ENCODE data around the gene ASPSCR1.

The ASPSCR1 gene

DNA sequence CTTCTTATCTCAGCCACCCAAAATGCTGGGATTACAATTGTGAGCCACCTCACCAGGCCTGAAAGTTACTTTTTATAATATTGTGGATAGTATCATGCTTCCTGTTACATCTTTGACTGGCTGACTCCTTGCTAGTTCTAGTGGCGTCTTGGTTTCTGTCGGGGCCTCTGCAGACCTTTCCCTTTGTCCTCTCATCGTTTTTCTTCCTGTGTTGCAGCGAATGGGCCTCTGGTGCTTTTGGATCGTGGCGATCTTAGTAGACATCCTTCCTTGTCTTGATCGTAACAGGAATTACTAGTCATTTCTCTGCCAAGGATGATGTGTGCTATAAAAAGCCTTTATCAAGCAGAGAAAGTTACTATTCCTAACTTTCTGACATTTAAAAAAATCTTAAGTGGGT, 20.8 kb downstream of the ASPSCR1 start:
- no peak overlapping the region for H3K4me3 ChIP-seq (ENCODE audit: low read length)
- H3K4me1 ChIP-seq (ENCODE audit: control insufficient read depth, insufficient read depth, low read length) = peaks cover under 1% of the 10 kb centered on the region
- no peak overlapping the region for H3K27ac ChIP-seq (ENCODE audit: low read depth, low read length)
- no peaks in the 10 kb centered on the region for H3K36me3 ChIP-seq (ENCODE audit: control insufficient read depth, insufficient read depth, low read length)
- H3K27me3 ChIP-seq (ENCODE audit: control insufficient read depth, insufficient read depth, low read length) = no peaks in the 10 kb centered on the region
- no peak overlapping the region for H3K9ac ChIP-seq (ENCODE audit: low read length)

DNA sequence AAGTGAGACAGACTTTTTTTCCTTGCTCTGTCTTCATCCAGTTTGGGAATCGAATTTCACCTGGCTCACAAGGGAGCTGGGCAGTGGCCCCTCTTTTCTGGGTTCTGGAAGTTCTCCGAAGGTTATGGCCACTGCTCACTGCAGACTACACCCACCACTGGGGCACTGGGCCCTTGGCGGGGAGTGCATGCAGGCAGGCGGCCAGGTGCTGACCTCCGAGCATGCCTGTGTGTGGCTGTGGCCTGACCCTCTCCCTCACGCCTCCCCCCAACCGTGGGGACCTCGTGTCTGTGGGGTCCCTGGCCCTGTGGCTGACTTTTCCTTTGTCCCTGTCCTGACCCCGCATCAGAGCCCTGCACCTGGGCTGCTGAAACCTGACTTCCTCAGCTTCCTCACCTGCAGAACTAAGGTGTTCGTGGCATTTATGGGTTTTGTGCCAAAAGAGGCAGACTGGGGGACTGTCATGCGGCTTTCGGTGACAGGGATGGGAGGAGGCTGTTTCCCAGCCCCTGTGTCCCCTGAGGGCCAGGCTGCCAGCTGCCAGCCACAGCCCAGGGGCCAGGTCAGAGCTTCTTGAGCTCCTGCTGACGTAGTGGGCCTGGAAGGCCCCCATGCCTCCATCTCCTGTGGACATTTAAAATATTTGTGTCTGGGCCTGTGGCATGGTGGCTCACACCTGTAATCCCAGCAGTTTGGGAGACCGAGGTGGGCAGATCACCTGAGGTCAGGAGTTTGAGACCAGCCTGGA, 21.4 kb downstream of the ASPSCR1 start:
- no peak overlapping the region for H3K4me3 ChIP-seq (ENCODE audit: low read length)
- no peaks in the 10 kb centered on the region for H3K36me3 ChIP-seq (ENCODE audit: control insufficient read depth, insufficient read depth, low read length)
- H3K27me3 ChIP-seq (ENCODE audit: control insufficient read depth, insufficient read depth, low read length) = no peaks in the 10 kb centered on the region
- H3K9ac ChIP-seq (ENCODE audit: low read length) = no peak overlapping the region
- H3K27ac ChIP-seq (ENCODE audit: low read depth, low read length) = no peak overlapping the region
- peaks cover 5% of the 10 kb centered on the region for H3K4me1 ChIP-seq (ENCODE audit: control insufficient read depth, insufficient read depth, low read length)

DNA sequence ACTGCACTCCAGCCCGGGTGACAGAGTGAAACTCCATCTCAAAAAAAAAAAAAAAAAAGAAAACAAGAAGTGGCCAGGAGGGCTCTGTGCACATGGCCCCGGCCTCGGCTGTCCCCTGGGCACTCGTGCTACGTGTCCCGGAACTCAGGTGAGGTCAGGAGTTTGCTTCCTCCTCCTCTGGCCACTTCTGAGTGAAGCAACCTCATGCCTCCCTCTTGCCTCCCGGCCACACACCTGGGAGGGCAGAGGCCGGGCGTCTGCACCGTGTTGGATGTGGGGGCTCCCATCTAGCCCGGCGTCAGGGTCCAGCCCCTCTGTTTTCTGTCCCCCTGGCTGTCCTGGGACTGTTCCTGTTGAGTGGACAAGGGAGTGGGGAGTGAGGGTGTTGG, 22.2 kb downstream of the ASPSCR1 start:
- no peaks in the 10 kb centered on the region for H3K27me3 ChIP-seq (ENCODE audit: control insufficient read depth, insufficient read depth, low read length)
- H3K4me1 ChIP-seq (ENCODE audit: control insufficient read depth, insufficient read depth, low read length) = peaks cover 10% of the 10 kb centered on the region
- H3K4me3 ChIP-seq (ENCODE audit: low read length) = no peak overlapping the region
- H3K36me3 ChIP-seq (ENCODE audit: control insufficient read depth, insufficient read depth, low read length) = no peaks in the 10 kb centered on the region
- H3K27ac ChIP-seq (ENCODE audit: low read depth, low read length) = no peak overlapping the region
- no peak overlapping the region for H3K9ac ChIP-seq (ENCODE audit: low read length)

DNA sequence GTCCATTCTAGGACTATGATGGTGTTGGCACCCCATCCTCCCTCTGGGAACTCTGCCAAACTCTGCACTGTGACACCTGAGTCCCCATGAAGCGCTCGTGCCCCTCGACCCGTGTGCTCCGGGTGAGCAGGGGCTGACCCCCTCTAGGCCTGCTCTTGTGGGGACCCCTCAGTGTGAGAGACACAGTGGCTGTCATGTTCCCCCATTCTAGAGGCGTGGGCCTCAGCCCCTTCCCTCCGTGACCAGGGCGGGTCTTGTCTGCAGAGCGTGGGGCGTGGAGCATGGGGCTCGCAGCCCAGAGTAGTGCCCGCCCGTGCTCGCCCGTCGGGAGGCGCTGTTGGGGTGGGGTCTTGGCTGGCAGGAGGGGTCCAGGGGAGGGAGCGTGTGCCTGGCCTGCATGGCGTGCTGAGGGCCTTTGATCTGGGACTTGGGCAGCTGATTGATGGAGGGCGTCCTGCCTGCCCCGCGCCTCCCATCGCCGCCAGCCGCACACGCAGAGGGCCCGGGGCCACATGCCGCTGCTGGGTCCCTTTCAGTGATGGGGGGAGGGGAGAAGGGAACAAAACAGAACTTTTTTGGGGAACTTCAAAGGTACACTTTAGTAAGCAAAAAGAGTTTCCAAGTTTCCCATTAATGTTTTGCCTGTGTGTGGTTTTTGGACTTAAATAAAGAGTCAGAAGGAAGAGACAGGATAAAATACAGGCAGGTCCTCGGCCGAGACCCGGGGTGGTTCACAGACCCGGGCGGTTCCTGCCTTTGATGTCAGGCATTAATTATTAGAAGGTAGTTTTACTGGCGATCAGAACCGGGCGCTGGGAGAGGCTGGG, 22.8 kb downstream of the ASPSCR1 start:
- H3K4me3 ChIP-seq (ENCODE audit: low read length) = no peak overlapping the region
- H3K9ac ChIP-seq (ENCODE audit: low read length) = no peak overlapping the region
- H3K27ac ChIP-seq (ENCODE audit: low read depth, low read length) = no peak overlapping the region
- peaks cover 10% of the 10 kb centered on the region for H3K4me1 ChIP-seq (ENCODE audit: control insufficient read depth, insufficient read depth, low read length)
- no peaks in the 10 kb centered on the region for H3K27me3 ChIP-seq (ENCODE audit: control insufficient read depth, insufficient read depth, low read length)
- no peaks in the 10 kb centered on the region for H3K36me3 ChIP-seq (ENCODE audit: control insufficient read depth, insufficient read depth, low read length)

DNA sequence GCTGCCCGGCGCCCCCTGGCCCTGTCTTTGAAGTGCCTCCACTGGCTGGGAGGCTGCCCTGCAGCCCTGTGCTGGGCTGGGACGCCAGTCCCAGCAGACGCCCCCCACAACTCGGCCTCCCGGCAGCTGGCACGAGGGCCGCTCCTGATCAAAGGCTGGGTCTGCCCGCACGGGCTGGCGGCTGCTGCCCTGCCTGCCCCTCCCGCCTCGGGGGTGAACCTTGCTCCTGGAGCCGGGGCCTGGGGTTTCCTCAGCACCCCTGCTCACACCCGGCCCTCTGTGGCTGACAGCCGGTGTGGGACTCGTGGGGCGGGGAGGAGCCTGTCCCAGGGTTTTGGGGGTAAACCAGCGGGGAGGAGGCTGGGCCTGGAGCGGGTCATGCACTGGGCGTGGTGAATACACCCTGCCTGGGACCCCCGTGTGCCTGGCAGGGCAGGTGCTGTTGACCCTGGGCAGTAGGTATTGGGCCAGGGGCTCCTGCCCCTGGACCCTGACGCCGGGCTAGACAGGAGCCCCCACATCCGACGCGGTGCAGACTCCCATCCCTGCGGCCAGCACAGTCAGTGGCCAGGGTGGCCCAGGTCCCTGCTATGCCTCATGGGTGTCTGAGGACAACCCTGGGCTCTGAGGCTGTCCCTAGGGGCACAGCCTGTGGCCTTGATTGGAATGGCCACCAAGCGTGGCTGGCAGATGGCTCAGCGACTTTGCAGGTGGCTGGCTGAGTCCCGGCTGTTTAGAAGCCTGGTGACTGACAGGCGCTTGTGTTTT, 23.6 kb downstream of the ASPSCR1 start:
- no peak overlapping the region for H3K4me3 ChIP-seq (ENCODE audit: low read length)
- no peak overlapping the region for H3K27ac ChIP-seq (ENCODE audit: low read depth, low read length)
- H3K9ac ChIP-seq (ENCODE audit: low read length) = no peak overlapping the region

DNA sequence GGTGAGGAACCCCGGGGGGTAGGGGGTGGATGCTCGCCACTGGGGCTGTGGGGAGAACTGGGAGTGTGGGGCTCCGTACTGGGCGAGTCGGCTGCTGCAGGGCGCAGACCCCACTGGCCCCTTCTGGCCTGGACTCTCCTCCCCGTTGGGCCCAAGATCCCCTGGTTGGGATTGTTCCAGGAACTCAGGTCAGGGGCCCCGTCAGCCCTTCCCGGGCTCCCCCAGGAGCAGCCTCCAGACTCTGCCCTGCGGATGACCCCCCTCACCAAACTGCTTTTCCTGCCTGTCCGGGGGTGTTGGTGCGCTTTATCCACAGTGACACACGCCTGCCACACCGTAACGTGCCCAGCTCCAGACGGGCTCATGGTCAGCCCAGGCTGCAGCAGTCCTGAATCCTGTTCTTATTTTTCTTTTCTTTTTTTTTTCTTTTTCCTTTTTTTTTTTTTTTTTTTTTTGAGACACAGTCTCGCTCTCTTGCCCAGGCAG, 24.2 kb downstream of the ASPSCR1 start:
- Histone ChIP-seq H3K27me3 (ENCODE audit: control insufficient read depth, insufficient read depth, low read length) (no peaks in the 10 kb centered on the region), H3K36me3 (ENCODE audit: control insufficient read depth, insufficient read depth, low read length) (no peaks in the 10 kb centered on the region), H3K4me1 (ENCODE audit: control insufficient read depth, insufficient read depth, low read length) (peaks cover 16% of the 10 kb centered on the region), H3K27ac (ENCODE audit: low read depth, low read length) (no peak overlapping the region), H3K4me3 (ENCODE audit: low read length) (no peak overlapping the region), H3K9ac (ENCODE audit: low read length) (no peak overlapping the region)

More for the DNA sequence above, 23.6 kb downstream of the ASPSCR1 start:
- Histone ChIP-seq H3K4me1 (ENCODE audit: control insufficient read depth, insufficient read depth, low read length) (peaks cover 11% of the 10 kb centered on the region), H3K27me3 (ENCODE audit: control insufficient read depth, insufficient read depth, low read length) (no peaks in the 10 kb centered on the region), H3K36me3 (ENCODE audit: control insufficient read depth, insufficient read depth, low read length) (no peaks in the 10 kb centered on the region)

DNA sequence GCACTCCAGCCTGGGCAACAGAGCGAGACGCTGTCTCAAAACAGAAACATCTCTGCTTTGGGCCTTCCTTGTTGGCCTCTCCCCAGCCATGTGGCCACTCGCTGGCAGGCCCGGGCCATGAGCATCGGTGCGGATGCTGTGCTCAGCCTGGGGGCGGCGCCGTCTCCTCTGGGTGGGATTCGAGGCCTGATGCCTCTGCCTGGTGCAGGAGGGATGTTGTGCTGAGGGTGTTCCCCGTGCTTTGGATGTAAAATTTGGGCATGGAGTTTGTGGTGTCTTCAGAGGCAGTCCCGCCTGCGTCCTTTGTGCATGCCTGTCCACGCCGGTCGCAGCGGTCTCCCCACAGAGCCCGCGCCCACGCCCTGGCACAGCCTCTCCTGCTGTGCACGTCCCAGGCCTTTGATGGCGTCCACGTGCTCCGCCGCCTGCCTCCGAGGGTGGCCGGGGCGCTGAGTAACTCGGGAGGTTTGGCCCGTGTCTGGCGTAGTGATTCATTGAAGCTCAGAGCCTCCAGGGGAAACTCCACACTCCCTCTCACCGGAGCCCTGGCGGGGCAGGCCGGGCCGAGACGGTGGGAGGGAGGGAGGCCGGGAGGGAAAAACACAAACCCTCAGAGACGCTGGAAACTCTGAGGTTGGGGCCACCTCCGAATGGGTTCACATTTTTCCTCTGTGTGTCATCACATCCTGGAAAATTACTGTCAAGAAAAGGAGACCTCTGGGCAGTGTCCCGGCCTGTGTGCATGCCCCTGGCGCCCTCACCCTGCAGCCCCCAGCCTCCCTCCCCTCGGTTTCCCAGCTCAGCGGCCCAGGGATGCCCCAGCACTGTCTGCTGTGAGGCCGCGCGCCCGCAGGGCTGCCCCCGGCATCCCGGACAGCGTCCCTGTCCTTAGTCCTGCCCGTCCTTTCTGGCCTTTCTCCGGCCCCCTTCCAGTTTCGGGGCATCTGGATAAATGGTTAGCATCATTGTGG, 26.3 kb downstream of the ASPSCR1 start:
- Histone ChIP-seq H3K4me3 (ENCODE audit: low read length) (no peak overlapping the region), H3K27ac (ENCODE audit: low read depth, low read length) (peak overlapping the region; percentile 34), H3K27me3 (ENCODE audit: control insufficient read depth, insufficient read depth, low read length) (no peaks in the 10 kb centered on the region), H3K4me1 (ENCODE audit: control insufficient read depth, insufficient read depth, low read length) (peaks cover 18% of the 10 kb centered on the region), H3K9ac (ENCODE audit: low read length) (no peak overlapping the region), H3K36me3 (ENCODE audit: control insufficient read depth, insufficient read depth, low read length) (no peaks in the 10 kb centered on the region)

DNA sequence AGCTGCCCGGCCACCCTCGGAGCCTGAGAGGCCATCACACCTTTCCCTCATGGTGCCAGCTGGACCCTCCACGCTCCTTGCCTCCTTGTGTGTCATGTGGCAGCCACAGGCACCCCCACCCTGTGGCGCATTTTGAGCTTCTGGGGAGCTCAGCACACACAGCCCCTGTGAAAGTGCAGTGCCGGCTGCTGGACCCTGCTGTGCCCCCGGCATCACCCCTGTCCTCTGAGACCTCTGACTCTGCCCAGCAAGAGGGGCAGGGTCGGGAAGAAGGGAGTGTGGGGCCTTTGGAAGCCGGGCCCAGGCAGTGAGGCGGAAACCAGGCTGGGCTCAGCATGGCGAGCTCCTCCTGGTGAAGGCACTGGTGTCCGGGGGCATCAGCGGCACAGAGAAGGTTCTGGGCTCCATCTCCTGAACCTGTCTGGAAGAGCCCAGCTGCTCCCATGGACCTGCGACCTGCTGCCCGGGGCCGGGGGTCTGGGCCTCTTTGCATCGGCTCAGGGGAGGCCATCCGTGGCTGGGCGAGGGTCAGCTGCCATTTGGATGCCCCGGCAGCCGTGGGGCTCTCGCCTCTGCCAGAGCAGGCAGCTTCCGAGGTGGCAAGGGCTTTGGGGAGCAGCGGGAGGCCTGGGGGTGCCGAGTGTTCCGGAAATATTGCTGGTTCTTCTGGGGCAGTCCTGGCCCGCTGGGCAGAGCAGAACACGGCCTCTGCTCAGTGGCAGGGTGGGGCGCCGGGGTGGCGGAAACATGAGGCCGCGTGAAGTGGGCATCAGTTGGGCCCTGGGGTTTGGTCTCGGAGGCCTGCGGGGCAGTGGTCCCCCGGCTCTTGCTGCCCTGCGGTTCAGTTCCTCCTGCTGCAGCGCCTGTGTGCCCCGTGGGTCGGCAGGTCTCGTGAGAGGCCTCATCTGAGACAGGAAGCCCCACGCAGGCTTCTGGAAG, 27.4 kb downstream of the ASPSCR1 start:
- no peak overlapping the region for H3K4me3 ChIP-seq (ENCODE audit: low read length)
- peaks cover 18% of the 10 kb centered on the region for H3K4me1 ChIP-seq (ENCODE audit: control insufficient read depth, insufficient read depth, low read length)
- H3K36me3 ChIP-seq (ENCODE audit: control insufficient read depth, insufficient read depth, low read length) = no peaks in the 10 kb centered on the region
- H3K27ac ChIP-seq (ENCODE audit: low read depth, low read length) = no peak overlapping the region
- no peak overlapping the region for H3K9ac ChIP-seq (ENCODE audit: low read length)
- no peaks in the 10 kb centered on the region for H3K27me3 ChIP-seq (ENCODE audit: control insufficient read depth, insufficient read depth, low read length)

DNA sequence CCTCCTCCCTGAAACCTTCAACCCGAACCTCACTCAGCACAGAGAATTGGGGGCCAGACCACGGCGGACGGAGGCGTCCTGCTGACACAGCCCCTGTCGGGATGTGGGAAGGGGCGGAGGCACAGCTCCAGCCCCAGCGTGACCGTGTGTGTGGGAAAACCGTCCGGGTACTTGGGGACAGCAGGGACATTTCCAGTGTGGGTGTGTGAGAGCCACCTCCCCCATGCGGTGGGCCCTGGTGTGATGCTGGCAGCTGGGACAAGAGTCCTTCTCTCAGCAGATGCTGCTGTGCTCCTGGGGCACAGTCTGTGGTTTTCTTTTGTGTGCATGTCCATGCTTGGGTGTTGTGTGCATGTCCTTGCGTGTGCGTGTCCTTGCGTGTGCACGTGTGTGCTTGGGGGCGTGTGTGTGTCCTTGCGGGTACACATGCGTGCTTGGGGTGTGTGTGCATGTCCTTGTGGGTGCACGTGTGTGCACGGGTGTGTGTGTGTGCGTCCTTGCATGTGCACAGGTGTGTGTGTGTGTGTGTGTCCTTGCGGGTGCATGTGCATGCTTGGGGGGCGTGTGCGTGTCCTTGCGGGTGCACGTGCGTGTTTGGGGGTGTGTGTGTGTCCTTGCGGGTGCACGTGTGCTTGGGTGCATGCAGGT, 28.4 kb downstream of the ASPSCR1 start:
- Histone ChIP-seq H3K9ac (ENCODE audit: low read length) (no peak overlapping the region), H3K36me3 (ENCODE audit: control insufficient read depth, insufficient read depth, low read length) (no peaks in the 10 kb centered on the region), H3K4me3 (ENCODE audit: low read length) (no peak overlapping the region), H3K27me3 (ENCODE audit: control insufficient read depth, insufficient read depth, low read length) (no peaks in the 10 kb centered on the region), H3K27ac (ENCODE audit: low read depth, low read length) (no peak overlapping the region), H3K4me1 (ENCODE audit: control insufficient read depth, insufficient read depth, low read length) (peaks cover 18% of the 10 kb centered on the region)

DNA sequence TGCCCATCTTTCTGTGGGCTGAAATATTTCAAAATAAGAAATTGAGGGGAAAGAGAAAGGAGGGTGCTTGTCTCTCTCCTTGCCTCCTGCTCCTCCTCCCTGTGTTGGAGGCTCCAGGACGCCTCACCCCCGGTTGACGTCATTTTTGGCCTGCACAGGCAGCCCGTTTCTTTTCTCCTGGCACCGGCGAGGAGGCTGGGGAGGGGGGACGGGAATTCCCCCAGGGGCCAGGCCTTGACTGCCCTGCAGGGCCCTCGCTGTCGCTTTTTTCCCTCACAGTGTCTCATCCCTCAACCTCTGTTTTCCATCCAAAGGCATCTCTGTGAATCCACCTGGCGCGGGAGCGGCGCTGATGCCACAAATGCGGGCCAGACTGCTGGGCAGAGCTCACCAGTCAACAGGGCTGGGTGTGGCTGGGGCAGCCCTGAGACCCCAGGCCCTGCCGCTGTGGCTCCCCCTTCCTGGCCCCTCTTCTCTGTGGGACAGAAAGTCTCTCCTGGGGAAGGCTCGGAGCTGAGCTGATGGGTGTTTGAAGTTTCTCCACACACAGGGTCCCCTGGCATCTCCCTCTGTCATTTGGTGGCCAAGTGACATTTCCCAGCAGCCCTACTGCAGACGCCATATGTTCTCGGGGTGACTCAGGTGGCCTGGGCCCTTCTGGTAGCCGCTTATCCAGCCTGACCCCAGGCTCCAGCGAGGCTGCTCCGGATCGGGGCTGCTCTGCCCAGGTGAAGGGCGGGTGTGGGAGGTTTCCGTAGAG, 29.2 kb downstream of the ASPSCR1 start:
- peak overlapping the region; percentile 22 for H3K27ac ChIP-seq (ENCODE audit: low read depth, low read length)
- no peaks in the 10 kb centered on the region for H3K36me3 ChIP-seq (ENCODE audit: control insufficient read depth, insufficient read depth, low read length)
- H3K4me1 ChIP-seq (ENCODE audit: control insufficient read depth, insufficient read depth, low read length) = peaks cover 18% of the 10 kb centered on the region

More for the DNA sequence above, 29.2 kb downstream of the ASPSCR1 start:
- H3K4me3 ChIP-seq (ENCODE audit: low read length) = no peak overlapping the region
- no peak overlapping the region for H3K9ac ChIP-seq (ENCODE audit: low read length)
- H3K27me3 ChIP-seq (ENCODE audit: control insufficient read depth, insufficient read depth, low read length) = no peaks in the 10 kb centered on the region
